Ovary (tissue), 9 donors: Measurements from ENCODE around the gene TRIP12. TPM values are rescaled to one million over a fixed set of nuclear protein-coding genes. Genes with fewer than 3 reads are reported as not detected.
"Not testable (repeated sequence)": the region's sequence is repeated elsewhere in the genome, so short reads cannot be mapped to it uniquely, and the experiment has no call there.

ENCODE experiments used
- DNase-seq, 5 donors: peaks; one replicate each; pipeline ENCODE4 v3.0.0-alpha.2; 2019 to 2020
- H3K27ac ChIP-seq, 2 donors: fragments of 200-600 bp; one replicate each; pipeline versions ENCODE4 v1.5.1 to v1.8.0; 2019 to 2022
- H3K27me3 ChIP-seq: fragments of 200-600 bp; one replicate; pipeline ENCODE4 v1.8.0; 2022
- H3K36me3 ChIP-seq: fragments of 200-600 bp; sonication (generic); one replicate; pipeline ENCODE4 v1.5.1; 2019
- H3K4me1 ChIP-seq: one replicate; pipeline ENCODE4 v1.8.1; 2013; ENCODE audit warnings: mild to moderate bottlenecking, moderate library complexity; ENCODE audit not compliant: insufficient read depth
- H3K4me3 ChIP-seq: fragments of 200-600 bp; sonication (generic); one replicate; pipeline ENCODE4 v1.5.1; 2017
- H3K9me3 ChIP-seq, 2 donors: fragments of 200-600 bp in 1 of 2; sonication (generic) in 1 of 2; one replicate each; pipeline versions ENCODE4 v1.5.1 to v1.8.1; 2013 to 2019; ENCODE audit warnings: mild to moderate bottlenecking in 1 of 2, moderate library complexity in 1 of 2
- CTCF ChIP-seq, 3 donors: fragments of 450-650 bp in 2 of 3; fragments of 200-600 bp in 1 of 3; IDR thresholded peaks; one replicate each; pipeline versions ENCODE4 v1.5.1 to v1.8.0; 2016 to 2022; ENCODE audit warnings: antibody characterized with exemption in 3 of 3, mild to moderate bottlenecking in 1 of 3
- EP300 ChIP-seq: sonication (generic); formaldehyde crosslinking; IDR thresholded peaks from one replicate; pipeline ENCODE4 v1.6.1; 2017; ENCODE audit warnings: antibody characterized with exemption
- POLR2A ChIP-seq: fragments of 450-650 bp; IDR thresholded peaks from one replicate; pipeline ENCODE4 v1.6.1; 2017; ENCODE audit warnings: antibody characterized with exemption, mild to moderate bottlenecking, moderate library complexity
- WGBS, 3 donors: extraction: QIAGEN DNeasy Blood & Tissue Kit in 1 of 3; methylation state at CpG; one replicate each; pipeline versions ENCODE4 v1.1.5 to v1.1.7; 2013 to 2017; 5-methylcytosine and 5-hydroxymethylcytosine counted together
- intact Hi-C, 4 donors: fragments of 100-400 bp; cut with DNase I; formaldehyde crosslinking; loops; one replicate each; pipeline versions ENCODE4 v1.11.0 to v1.15.1; 2022 to 2023
- polyA plus RNA-seq, 2 donors: library from polyadenylated mRNA; stranded (reverse); fragments of 200-250 nt in 1 of 2; fragments of 350-450 nt in 1 of 2; fragmentation: Illumina TruSeq in 1 of 2; extraction: RNeasy Lipid Tissue Mini Kit (QIAGEN cat#74804) in 1 of 2; gene quantifications; one replicate each; pipeline ENCODE4 v1.2.3, GENCODE V29; 2013 to 2014
- total RNA-seq, 7 donors: library from RNA; depleted of rRNA in 2 of 7; stranded (reverse); fragments of >200 nt in 2 of 7; fragmentation: NEBNext Ultra II Directional in 3 of 7; extraction: Animal tissue kit (Norgen Biotek cat#: 25700) in 3 of 7; gene quantifications; one replicate each; pipeline versions ENCODE4 v1.1.0 to v1.2.4, GENCODE V29; 2016 to 2023
- donor health status: DM: no; HTN: no; CAD: no; lungs with moderate emphysema.
- donor health status: DM: no; HTN: no; CAD: no.
- donor health status: Bipolar disorder and iron deficiency.
- donor health status: DM: yes; HTN: yes; CAD: no.
- donor health status: DM: no; HTN: no; CAD: no.
- donor health status: DM: yes; HTN: yes; CAD: no.

The TRIP12 gene
- total and polyA plus RNA-seq, 9 donors, result 30.4 to 221 (median 178) TPM

- intact Hi-C loops, result no loop called here
- H3K27ac ChIP-seq, result no peak overlapping the region
- H3K36me3 ChIP-seq, result no peaks in the 10 kb centered on the region
- H3K9me3 ChIP-seq, result no peaks in the 10 kb centered on the region
- H3K4me3 ChIP-seq, result no peak overlapping the region
- H3K4me1 ChIP-seq, result no peaks in the 10 kb centered on the region
- TF ChIP-seq EP300, result no peak
- no peak for TF ChIP-seq POLR2A
- no peak for TF ChIP-seq CTCF (IDR thresholded peaks at IDR 0.05)
- no peaks in the 10 kb centered on the region for H3K27me3 ChIP-seq
- 55 to 58% (median 58%) methylated on average over 1 of the region's 1 CpG for WGBS, 3 donors
- DNase-seq, result no peak
These were observed 160.1 kb downstream of the TRIP12 start for GRCh38 chr2:229761663-229762062.

GRCh38 chr2:229757462-229757861 is 164.3 kb downstream of the TRIP12 start:
- DNase-seq, H3K27ac ChIP-seq, intact Hi-C loops, H3K27me3 ChIP-seq, H3K4me1 ChIP-seq, H3K36me3 ChIP-seq, H3K4me3 ChIP-seq, H3K9me3 ChIP-seq: not testable (repeated sequence)
- WGBS, 3 donors, result 95 to 97% (median 96%) methylated on average over 10 of the region's 10 CpGs

- intact Hi-C loops, result no loop called here
- DNase-seq, result no peak
- Histone ChIP-seq H3K4me1 (no peaks in the 10 kb centered on the region), H3K27ac (no peak overlapping the region), H3K9me3 (no peaks in the 10 kb centered on the region), H3K36me3 (no peaks in the 10 kb centered on the region), H3K27me3 (no peaks in the 10 kb centered on the region), H3K4me3 (no peak overlapping the region)
- WGBS, 3 donors, result 65 to 71% (median 66%) methylated on average over 11 of the region's 11 CpGs
- TF ChIP-seq POLR2A (no peak), CTCF (IDR thresholded peaks at IDR 0.05) (no peak), EP300 (no peak)
These were observed 168.7 kb downstream of the TRIP12 start for GRCh38 chr2:229752970-229753729.

GRCh38 chr2:229749779-229750178 is 172.0 kb downstream of the TRIP12 start:
- intact Hi-C loops, result no loop called here

More at GRCh38 chr2:229749779-229750178, 172.0 kb downstream of the TRIP12 start:
- 82 to 89% (median 85%) methylated on average over 6 of the region's 6 CpGs for WGBS, 3 donors
- Histone ChIP-seq H3K9me3 (no peaks in the 10 kb centered on the region), H3K4me1 (no peaks in the 10 kb centered on the region), H3K27ac (no peak overlapping the region), H3K27me3 (no peaks in the 10 kb centered on the region), H3K4me3 (no peak overlapping the region), H3K36me3 (no peaks in the 10 kb centered on the region)
- TF ChIP-seq POLR2A, result no peak
- no peak for TF ChIP-seq CTCF (IDR thresholded peaks at IDR 0.05)
- TF ChIP-seq EP300, result no peak
- DNase-seq, result no peak
